Stimulated activated CD8-positive, alpha-beta memory T cell treated with anti-CD3 and anti-CD28 coated beads, Interleukin-7, amount 100 ng/mL, for 1 hour (primary cell): ENCODE results near the gene S100A12.
A peak's percentile ranks its signal among the peaks of the same experiment; 100 is the strongest.
"Not testable (repeated sequence)": the region's sequence is repeated elsewhere in the genome, so short reads cannot be mapped to it uniquely, and the experiment has no call there.

Experiments used
- DNase-seq, 2 donors: peaks; one replicate each; pipeline ENCODE4 v3.0.0-alpha.2; 2020; ENCODE audit warnings: low read depth in 2 of 2

S100A12 gene

DNA sequence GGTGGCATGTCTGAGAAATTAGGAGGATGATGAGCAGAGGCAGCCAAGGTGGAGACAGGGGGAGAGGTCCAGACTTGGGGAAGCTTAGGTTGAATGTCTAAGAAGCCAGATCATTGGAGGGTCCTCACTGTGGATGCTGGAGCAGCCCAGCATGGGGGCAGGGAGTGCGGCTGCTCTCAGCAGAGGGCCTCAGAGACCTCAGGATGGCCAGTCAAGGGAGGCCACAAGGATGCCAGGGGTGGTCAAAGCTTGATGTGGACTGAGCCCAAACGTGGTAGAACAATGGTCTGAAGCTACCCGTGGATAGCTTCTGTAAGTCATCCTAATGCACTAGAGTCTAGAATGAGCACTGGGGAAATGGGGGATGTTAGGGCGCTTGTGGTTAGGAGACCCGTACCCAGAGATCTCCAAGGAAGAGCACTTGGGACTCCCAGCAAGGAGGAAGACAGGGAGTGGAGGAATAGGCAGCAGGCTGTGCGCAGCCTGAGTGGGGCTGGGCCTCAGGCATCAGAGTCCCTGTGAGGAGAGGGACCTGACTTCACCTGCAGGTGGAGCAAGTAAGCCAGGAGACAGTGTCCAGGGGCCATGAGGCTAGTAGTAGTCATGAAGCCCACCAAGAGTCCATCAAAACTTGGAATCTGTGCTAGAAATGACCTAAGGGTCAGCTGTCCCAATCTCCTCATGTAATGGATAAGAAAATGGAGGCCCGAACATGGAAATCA, 22.0 kb downstream of the S100A12 start:
- DNase-seq = no peak

DNA sequence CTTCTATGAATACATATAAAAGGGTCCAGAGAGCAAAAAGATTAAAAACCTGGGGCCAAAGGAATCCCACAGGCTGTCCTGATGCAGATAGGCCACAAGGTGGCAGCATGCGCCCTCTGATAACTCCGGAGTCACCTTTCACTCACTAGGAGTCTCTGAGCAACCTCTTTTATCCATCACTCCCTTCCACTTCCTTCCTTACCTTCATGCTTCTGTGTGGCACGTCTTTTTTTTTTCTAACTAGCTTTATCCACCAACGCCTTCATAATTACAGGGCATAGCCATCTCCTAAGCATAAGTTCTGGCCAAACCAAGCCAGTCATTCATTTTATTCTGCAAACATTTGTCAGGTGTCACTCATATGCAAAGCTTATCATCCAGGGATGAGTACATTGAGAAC, 22.9 kb downstream of the S100A12 start:
- DNase-seq = peak; percentile 21 to 43

DNA sequence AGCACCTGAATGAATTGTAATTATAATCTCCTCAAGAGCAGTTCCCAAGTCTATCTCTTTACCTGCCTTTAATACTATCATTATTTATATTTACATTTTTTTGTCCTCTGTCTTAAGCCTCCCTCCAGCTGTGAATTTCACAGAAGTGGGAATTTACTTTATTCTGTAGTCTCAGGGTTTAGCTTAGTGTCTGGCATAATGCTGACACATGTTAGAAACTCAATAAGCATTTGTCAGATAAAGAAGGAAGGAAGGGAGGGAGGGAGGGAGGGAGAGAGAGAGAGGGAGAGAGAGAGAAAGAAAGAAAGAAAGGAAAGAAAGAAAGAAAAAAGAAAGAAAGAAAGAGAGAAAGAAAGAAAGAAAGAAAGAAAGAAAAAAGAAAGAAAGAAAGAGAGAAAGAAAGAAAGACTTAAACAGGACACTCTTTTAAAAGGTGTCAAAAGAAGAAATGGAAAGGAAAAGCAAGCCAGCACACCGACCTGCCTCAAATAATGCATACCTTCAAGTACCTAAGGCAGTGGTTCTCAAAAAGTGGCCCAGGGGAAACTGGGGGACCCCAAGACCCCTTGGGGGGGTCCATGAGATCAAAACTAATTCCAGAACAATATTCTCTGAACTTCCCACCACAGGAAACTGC, 25.0 kb downstream of the S100A12 start:
- no peak for DNase-seq

DNA sequence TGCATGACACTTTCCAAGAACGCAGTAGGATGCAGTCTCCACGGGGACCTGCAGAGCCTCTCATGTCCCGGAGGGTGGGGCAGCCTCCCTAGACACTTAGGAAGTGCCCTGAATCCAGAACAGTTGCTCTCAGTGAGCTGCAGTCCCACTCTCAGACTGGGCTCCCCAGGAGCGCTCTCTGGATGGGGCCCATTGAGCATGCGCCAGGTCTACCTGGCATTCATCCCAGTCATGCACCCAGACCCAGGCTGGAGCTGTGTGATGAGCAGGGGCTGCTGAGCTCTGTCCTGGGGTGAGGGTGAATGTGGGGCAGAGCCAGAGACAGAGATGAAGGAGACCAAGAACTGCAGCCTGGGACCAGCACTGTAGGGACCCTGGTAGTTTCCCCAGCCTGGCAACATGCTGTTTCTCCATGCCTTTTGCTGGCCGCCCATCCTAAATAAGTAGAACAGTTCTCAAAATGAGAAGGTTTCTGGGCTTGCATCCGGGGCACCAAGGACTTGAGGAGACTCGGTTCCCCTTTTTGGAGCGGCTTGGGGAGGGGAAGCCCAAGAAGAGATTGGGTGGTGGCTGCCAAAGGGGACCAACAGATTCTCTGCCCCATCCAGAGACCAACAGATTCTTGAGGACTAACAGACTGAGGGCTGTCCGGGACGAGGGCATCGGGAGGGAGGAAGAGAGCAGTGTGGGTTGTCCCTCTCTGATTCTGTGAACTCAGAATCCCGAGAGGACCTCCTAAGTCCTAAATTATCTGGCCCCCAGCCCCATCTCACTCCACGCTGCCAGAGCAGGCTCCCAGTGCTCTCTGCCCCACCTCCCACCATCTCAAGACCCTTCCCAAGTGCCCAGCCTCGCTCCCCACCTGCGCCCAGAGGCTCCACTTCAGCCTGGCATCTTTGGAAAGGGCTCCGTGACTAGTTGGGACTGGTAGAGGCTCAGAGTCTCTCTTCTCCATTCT, 25.8 kb downstream of the S100A12 start:
- no peak for DNase-seq

DNA sequence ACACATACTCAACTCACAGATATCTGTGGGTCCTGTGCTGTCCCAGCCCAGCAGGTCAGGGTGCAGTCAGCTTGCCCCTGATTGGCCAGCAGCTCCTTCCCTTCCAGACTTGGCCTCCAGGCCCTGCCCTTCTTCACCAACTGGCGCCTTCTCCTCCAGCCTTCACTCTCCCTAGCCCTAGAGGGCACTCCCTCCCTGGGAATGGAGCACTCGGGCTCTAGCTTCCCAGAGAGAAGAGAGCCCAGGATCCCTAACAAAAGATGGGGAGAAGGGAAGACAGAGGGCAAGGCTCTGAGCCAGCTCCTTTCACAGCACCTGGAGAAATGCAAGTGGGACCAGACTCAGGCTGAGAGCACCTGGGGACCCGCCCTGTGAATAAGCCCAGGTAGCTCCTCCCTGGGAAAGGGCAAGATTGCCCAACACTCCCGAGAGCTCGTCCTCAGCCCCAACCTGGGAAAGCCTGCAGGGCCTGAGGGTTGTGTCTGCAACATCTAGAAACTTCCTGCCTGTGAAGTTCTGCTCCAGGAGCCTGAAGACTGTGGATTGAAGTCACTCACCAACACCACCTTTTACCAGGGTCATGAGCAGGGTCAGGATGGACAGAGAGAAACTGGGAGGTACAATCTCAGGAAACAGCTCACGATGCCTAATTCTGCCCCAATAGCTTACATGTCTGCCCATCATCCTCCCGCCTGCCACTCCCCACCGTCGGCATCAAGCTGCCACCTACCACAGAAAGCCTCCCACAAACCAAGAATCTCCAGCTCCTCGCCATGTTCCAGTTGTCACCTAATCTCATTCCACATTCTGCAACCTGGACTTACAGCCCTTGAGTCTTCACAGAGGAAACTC, 26.7 kb downstream of the S100A12 start, which contains the start of gene PGLYRP4:
Gene PGLYRP4, minus strand, starts transcription at position 331 of the 852 bp plus-strand sequence. CDS start 909 bp downstream, outside the sequence.
- DNase-seq = no peak

DNA sequence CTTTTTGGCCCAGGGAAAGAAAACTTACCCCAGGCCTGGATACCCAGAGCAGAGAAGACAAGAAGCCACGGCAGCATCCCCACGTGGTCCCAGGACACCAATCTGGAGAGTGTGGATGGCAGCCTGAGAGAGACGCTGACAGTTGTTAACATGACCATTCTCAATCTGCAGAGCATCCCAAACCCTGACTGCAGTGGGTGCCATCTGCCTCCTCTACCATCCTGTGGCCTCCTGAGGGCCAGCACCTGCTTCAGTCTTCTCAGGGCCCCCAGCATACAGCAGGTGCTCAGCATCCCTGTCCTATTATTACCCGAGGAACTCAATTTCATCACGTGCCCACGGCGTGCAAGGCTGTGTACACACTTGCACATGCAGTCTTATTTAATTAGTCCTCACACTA, 27.6 kb downstream of the S100A12 start:
- no peak for DNase-seq

DNA sequence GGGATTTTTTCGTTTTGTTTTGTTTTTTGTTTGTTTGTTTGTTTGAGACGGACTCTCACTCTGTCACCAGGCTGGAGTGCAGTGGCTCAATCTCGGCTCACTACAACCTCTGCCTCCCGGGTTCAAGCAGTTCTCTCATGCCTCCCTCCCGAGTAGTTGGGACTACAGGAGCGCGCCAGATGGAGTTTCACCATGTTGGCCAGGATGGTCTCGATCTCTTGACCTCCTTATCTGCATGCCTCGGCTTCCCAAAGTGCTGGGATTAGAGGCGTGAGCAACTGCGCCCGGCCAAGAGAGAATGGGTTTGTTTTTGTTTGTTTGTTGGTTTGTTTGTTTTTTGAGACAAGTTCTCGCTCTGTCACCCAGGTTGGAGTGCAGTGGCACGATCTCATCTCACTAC, 28.4 kb downstream of the S100A12 start:
- not testable (repeated sequence) for DNase-seq

DNA sequence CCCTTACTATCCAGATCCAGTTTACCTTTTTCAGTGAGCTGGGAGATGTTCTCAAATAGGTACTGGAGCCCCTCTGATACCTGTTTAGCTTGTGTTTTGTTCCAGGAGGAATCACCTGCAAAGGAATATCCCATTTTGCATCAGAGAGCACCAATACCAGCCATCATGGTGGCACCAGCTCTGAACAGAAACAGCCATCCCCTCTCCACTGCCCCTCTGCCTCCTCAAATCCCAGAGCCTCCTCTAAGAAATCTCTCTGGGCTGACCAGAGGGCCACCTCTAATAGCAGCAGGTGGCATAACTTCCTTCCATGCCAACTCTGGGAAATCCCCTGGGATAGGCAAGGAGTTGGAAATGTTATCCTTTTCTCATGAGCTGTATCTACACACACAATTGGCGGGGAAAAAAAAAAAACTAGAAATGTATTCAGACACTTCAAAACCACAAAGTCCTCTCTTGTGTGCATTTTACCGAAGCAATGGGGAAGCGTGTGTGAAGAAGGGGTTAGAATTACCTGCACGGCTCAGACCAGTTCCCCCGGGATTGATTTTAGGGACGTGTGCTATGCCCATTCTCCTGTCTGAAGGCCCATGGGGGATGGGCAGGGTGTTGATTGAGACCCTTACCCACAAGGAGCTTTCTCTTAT, 29.2 kb downstream of the S100A12 start:
- DNase-seq = no peak

DNA sequence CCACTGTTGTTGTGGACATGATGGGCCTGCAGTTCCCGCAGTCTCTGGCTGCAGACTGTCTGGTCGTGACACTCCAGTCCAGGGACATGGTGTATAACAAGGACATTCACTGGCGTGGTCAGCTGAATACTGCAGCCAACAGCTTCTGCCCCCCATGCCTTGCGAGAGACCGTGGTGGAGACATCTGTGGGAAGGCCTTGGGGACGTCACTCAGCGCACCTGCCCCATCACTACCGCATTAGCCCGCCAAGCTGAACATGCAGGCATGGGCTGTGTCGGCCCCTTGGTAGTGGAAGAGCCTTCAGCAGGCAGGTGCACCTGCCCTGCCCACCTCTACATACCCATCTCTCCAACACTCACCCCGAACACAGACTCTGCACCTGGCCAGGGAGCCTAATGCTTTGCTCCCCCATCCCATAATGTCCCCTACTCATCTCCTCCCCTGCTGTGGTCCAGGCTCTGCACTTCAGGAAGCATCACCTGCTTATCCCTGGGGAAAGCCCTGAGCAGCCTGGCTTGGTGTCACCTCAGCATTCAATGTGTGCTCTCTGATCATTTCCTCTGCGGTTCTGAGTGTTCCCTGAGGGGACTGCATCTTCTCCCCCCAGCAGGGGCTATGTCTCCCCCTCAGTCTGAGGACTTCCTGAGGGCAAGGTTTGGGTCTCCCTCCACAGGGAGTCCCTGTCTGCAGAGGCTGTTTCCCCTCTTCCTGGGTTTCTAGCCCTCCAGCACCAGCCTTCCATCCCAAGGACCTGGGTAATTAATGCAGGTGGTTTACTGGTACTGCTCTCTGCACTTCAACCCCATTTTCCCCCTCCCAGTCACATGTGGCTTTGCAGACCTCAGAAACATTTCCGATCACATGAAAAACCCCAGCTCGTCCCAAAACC, 30.0 kb downstream of the S100A12 start:
- no peak for DNase-seq

DNA sequence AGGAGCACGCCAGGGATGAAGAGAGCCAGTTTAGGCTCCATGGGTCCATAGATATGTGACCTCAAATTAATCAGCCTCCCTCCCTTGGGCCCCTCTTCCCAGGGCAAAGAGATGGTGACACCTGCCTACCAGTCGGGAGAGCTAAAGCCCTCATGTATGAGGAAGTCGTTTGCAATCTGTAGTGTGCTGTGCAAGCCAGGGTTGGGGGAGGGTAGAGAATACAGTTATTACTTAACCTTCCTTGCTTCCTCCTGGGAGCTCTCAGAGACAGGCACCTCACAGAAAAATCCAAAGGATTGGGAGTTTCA, 30.7 kb downstream of the S100A12 start:
- DNase-seq = no peak

DNA sequence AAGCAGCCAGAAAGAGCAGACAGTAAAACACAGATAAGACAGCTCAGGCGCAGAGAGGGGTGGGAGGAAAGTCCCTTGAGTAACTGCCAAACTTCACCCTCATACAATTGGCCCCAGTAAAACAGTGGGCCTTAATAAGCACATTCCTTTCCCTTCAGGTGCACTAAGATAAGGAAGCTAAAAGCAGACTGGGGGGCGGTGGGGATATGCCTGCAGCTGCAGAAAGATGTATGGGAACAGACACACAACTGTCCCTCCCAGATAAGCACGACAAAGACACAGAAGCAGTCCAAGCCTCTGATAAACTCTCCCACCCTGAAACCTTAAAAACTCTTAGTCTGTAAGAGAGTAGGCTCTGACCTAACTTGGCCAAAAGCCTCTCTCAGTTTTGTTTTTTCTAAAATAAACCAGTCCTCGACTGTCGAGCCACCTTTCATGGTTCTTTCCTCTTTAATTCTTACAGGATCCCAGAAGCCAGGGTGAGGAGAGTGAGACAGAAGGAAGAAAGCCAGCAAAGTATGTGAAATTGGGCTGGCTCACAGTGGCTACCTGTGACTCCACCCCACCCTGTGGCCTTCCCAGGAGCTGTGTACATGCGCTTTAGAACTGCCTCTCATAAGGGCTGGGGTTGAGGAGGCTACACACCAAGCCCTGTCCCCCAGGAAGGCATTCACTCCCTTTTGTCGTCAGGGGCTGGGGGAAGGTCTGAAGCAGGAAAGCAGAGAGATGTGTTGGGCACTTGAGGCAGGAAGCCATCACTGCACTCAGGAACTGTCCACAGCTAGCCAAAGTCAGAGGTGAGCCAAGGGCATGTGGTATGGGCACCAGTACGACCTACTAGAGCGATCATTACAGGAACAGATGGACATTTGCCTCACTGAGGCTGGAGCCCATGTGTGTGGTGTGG, 31.4 kb downstream of the S100A12 start:
- no peak for DNase-seq

DNA sequence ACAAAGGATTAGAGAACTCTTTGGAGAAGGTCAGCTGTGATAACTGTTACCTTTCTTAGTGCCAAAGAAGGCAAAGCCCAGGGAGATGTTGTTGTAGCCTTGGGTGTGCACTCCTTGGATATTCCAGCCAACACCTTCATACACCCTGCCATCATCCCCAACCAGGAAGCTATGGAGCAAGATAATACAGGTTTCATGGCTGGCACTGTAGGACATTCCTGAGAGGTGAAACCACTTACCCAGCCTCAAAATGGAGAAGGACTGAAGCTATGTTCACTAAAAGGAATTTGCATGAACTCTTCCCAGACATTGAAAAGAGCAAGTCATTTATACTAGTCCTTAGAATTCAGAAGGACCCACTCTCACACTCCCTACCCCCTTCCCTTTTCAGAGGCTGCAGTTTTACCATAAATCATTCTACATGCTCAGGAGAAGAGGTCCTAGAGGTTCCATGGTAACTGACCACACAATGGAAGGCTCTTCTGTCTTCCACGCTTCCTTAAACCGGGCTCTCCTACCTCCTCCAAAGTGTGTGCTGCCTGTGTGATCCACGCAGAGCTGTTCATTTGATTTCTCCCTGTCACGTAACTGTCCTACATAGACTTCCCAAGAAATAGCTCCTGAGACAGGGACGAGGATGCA, 32.3 kb downstream of the S100A12 start:
- no peak for DNase-seq

DNA sequence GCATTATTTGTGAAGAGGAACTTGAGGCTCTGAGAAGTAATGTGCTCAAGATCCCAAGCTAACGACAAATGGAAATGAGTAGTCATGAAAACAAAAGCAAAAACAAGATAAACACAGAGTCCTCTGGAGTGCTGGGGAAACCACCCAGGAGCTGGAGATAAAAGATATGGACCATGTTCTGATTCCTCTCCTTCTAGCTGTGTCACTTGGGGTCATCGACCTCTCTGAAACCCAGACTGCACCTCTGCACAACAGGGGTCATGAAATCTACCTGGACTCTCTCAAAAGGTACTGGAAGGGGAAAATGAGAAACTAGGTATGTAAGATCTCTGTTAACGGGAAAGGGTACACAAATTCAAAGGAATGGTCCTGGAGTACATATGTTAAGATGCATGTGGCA, 33.2 kb downstream of the S100A12 start:
- no peak for DNase-seq

DNA sequence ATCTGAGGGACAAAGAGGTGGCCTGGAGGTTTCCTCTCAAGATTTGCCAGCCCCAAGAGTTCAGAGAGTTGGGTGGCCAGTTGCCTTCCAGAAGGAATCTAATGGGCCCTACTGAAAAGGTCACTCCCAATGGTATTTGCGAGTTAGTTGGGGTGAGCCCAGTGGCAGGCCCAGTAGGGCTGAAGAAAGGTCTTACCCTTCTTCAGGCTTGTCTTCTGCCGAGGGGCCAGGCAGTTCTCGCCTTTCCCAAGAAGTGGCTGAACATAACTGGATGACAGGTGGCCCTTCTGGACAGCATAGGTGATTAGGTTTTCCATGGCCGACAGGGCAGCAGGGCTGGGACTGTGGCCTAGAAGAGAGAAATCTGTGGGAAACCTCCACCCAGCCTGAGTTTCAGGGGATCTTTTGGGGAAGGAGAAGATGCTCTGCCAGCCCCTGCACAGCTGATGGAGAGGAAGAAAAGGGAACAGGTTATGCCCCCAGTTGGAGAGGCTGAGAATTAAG, 33.9 kb downstream of the S100A12 start:
- DNase-seq = no peak

DNA sequence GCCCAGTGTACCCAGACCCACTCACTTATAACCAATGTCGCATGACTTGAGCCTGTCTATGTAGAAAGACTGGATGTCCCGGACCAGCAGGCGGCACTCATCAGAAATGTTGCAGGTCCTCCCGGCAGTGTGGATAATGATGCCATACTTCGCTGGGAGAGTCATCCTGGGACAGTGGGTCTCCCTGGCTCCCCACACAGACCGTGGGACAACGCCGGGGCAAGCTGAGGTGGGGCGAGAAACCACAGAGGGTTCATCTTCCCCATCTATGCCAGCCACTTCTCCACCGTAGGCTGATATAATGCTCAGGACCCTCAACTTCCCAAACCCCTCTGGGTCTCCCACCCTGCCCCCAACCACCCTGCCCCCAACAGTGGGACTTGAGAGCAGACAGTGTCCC, 35.1 kb downstream of the S100A12 start:
- no peak for DNase-seq

DNA sequence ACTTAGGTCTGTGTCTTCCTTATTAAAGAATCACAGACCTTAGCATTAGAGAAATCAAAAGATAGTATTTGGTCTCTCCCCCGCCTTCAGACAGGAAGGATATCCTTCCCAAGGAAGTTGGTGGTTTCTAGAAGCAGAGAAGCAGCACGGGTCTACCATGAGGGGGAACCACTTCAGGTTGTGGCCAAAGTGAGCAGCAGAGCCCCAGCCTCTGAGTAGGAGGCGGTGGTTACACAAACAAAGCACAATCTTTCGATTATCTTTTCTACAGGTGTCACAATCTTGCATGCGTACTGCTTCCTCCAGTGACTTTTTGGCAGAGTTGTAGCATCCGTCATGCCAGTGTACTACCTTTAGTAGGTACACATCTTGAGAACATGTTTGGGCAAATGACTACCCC, 35.6 kb downstream of the S100A12 start:
- DNase-seq = no peak

DNA sequence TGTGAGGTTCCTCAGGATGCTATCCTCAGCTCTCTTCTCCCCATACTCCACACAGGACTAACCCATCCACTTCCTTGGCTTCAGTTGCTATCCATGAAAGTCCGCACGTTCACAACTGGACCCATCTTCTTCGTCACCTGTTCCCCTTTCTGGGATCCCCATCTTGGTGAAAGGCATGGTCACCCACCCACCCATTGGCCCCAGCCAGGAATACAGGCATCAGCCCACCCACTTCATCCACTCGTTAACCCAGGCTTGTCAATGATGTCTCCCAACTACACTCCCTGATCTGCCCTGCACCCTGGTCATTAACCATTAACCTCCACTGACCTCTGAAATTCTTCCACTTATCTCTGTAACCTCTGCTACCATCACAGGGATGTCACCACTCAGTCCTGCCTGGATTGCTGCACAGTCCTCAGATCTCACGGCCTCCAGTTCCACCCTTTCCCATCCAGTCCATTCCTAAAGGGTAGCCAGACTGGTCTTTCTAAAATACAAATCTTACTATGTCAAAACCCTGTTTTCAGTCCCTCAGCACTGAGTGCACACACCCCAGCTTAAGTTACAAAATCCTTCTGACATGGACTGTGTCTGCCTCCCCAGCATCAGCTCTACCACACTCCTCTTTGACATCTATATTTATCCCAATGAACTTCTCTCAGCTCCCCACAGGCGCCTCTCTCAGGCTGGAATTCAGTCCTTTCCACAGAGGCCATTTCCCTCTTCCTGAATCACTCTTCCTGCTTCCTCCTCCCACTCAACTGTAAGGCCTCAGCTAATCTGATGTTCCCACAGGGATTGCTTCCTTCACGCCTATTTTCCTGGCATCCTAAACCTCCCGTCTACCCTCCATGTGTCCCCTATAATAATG, 37.2 kb downstream of the S100A12 start:
- DNase-seq = no peak
